DND-41 (cell line): ENCODE measurements around the gene INHBC.

ENCODE experiments used
- EZH2 ChIP-seq: IDR thresholded peaks from 3 replicates; pipeline ENCODE4 v1.6.1; 2012; ENCODE audit warnings: borderline replicate concordance, low read depth, mild to moderate bottlenecking, moderate library complexity, low read length, inconsistent platforms; ENCODE audit not compliant: severe bottlenecking
- TF ChIP-seq, protein P1 (sequence below): IDR thresholded peaks from 2 replicates; pipeline ENCODE4 v1.5.1; 2012; ENCODE audit warnings: borderline replicate concordance, low read length, moderate library complexity, mild to moderate bottlenecking; ENCODE audit not compliant: poor library complexity, severe bottlenecking; ENCODE audit errors: extremely low read depth

- TF ChIP-seq, protein P1, sequence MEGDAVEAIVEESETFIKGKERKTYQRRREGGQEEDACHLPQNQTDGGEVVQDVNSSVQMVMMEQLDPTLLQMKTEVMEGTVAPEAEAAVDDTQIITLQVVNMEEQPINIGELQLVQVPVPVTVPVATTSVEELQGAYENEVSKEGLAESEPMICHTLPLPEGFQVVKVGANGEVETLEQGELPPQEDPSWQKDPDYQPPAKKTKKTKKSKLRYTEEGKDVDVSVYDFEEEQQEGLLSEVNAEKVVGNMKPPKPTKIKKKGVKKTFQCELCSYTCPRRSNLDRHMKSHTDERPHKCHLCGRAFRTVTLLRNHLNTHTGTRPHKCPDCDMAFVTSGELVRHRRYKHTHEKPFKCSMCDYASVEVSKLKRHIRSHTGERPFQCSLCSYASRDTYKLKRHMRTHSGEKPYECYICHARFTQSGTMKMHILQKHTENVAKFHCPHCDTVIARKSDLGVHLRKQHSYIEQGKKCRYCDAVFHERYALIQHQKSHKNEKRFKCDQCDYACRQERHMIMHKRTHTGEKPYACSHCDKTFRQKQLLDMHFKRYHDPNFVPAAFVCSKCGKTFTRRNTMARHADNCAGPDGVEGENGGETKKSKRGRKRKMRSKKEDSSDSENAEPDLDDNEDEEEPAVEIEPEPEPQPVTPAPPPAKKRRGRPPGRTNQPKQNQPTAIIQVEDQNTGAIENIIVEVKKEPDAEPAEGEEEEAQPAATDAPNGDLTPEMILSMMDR: no peak
- TF ChIP-seq EZH2: no peak
Observed at GRCh38 chr12:57474430-57474829, 39.8 kb downstream of the INHBC start.
